Astrocyte (in vitro differentiated cells and primary cell): ENCODE results near the gene FBXW7. TPM values are rescaled to one million over a fixed set of nuclear protein-coding genes. Genes with fewer than 3 reads are reported as not detected.
A peak's percentile ranks its signal among the peaks of the same experiment; 100 is the strongest.

Experiments
- DNase-seq: peaks from one replicate; pipeline ENCODE4 v3.0.0-alpha.2; 2010; ENCODE audit warnings: low read depth
- FAIRE-seq: peaks from 2 replicates; lab custom pipeline; 2011; peaks lifted over from hg19 to GRCh38; lab: Jason Lieb, UNC
- H2AFZ ChIP-seq: 2 replicates; pipeline ENCODE4 v1.6.0; 2012; ENCODE audit warnings: low read depth, low read length, inconsistent platforms
- H3K27ac ChIP-seq: 2 replicates; pipeline ENCODE4 v1.5.1; 2011; ENCODE audit warnings: low read depth, low read length, inconsistent platforms
- H3K27me3 ChIP-seq: 2 replicates; pipeline ENCODE4 v1.6.0; 2011; ENCODE audit warnings: low read length, inconsistent platforms; ENCODE audit not compliant: insufficient read depth
- H3K36me3 ChIP-seq: 2 replicates; pipeline ENCODE4 v1.5.1; 2011; ENCODE audit warnings: low read length, inconsistent platforms; ENCODE audit not compliant: insufficient read depth
- H3K4me1 ChIP-seq: 2 replicates; pipeline ENCODE4 v1.5.1; 2011; ENCODE audit warnings: low read length, inconsistent platforms; ENCODE audit not compliant: insufficient read depth
- H3K4me2 ChIP-seq: 2 replicates; pipeline ENCODE4 v1.6.0; 2012; ENCODE audit warnings: low read length, inconsistent platforms
- H3K4me3 ChIP-seq: 2 replicates; pipeline ENCODE4 v1.5.1; 2011; ENCODE audit warnings: low read depth, mild to moderate bottlenecking, low read length, inconsistent platforms; ENCODE audit not compliant: insufficient read depth
- H3K79me2 ChIP-seq: 2 replicates; pipeline ENCODE4 v1.6.0; 2012; ENCODE audit warnings: mild to moderate bottlenecking, low read length, inconsistent platforms; ENCODE audit not compliant: insufficient read depth
- H3K9ac ChIP-seq: 2 replicates; pipeline ENCODE4 v1.6.0; 2012; ENCODE audit warnings: mild to moderate bottlenecking, low read length, inconsistent platforms
- H3K9me3 ChIP-seq: 2 replicates; pipeline ENCODE4 v1.5.1; 2012; ENCODE audit warnings: low read depth, mild to moderate bottlenecking, low read length, inconsistent platforms; ENCODE audit not compliant: insufficient read depth
- H4K20me1 ChIP-seq: 2 replicates; pipeline ENCODE4 v1.6.0; 2012; ENCODE audit warnings: low read length, inconsistent platforms; ENCODE audit not compliant: insufficient read depth
- H3K27ac Mint-ChIP-seq: one replicate; pipeline ENCODE4 v1.8.0; 2021; ENCODE audit warnings: mild to moderate bottlenecking, mixed read lengths; ENCODE audit not compliant: unreplicated experiment
- H3K27me3 Mint-ChIP-seq: one replicate; pipeline ENCODE4 v1.8.0; 2021; ENCODE audit warnings: low read depth, mixed read lengths; ENCODE audit not compliant: unreplicated experiment
- H3K36me3 Mint-ChIP-seq: one replicate; pipeline ENCODE4 v1.8.0; 2021; ENCODE audit warnings: low read depth, mixed read lengths; ENCODE audit not compliant: unreplicated experiment
- H3K4me1 Mint-ChIP-seq: one replicate; pipeline ENCODE4 v1.8.0; 2021; ENCODE audit warnings: low read depth, mixed read lengths; ENCODE audit not compliant: unreplicated experiment
- H3K4me3 Mint-ChIP-seq: one replicate; pipeline ENCODE4 v1.8.0; 2021; ENCODE audit warnings: mild to moderate bottlenecking, moderate library complexity, mixed read lengths; ENCODE audit not compliant: unreplicated experiment
- H3K9me3 Mint-ChIP-seq: one replicate; pipeline ENCODE4 v1.8.0; 2021; ENCODE audit warnings: mild to moderate bottlenecking, mixed read lengths; ENCODE audit not compliant: unreplicated experiment
- EZH2 ChIP-seq: IDR thresholded peaks from 2 replicates; pipeline ENCODE4 v1.6.1; 2012; ENCODE audit warnings: mild to moderate bottlenecking, low read length, inconsistent platforms; ENCODE audit not compliant: insufficient read depth
- total RNA-seq: library from RNA; stranded (reverse); gene quantifications from 2 replicates; pipeline ENCODE4 v1.2.1, GENCODE V29; 2021
- TF ChIP-seq, protein P1 (sequence below): IDR thresholded peaks from 2 replicates; pipeline ENCODE4 v1.5.1; 2011; ENCODE audit warnings: low read depth, mild to moderate bottlenecking, inconsistent platforms, low read length, moderate library complexity; ENCODE audit not compliant: insufficient read depth

Gene FBXW7
- total RNA-seq, 1 donor from 2014 or later: 34.7 TPM

DNA sequence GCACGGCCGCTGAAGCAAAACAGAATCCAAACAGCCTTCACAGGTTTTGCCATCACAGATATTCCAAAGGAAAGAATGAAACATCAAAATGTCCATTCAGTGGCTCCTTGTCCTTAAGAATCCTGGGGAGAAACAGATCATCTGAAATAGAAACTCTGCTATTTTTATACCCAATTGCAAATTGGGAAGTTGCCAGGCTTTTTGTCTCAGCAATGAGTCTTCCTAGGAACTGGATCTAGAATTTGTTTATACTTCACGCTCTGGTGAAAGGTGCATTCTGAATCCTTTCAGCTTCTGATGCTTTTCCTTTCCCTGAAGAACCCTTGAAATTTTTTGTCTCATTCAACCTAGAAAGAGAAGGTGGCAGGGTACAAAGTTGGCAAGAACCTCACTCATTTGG is 218.9 kb downstream of the FBXW7 start:
- Mint-ChIP-seq H3K27me3 (peaks cover 3% of the 10 kb centered on the region), H3K36me3 (peaks cover 2% of the 10 kb centered on the region), H3K9me3 (no peaks in the 10 kb centered on the region), H3K4me1 (peaks cover 3% of the 10 kb centered on the region), H3K27ac (no peak overlapping the region), H3K4me3 (no peak overlapping the region)
- TF ChIP-seq EZH2: no peak
- TF ChIP-seq, protein P1, sequence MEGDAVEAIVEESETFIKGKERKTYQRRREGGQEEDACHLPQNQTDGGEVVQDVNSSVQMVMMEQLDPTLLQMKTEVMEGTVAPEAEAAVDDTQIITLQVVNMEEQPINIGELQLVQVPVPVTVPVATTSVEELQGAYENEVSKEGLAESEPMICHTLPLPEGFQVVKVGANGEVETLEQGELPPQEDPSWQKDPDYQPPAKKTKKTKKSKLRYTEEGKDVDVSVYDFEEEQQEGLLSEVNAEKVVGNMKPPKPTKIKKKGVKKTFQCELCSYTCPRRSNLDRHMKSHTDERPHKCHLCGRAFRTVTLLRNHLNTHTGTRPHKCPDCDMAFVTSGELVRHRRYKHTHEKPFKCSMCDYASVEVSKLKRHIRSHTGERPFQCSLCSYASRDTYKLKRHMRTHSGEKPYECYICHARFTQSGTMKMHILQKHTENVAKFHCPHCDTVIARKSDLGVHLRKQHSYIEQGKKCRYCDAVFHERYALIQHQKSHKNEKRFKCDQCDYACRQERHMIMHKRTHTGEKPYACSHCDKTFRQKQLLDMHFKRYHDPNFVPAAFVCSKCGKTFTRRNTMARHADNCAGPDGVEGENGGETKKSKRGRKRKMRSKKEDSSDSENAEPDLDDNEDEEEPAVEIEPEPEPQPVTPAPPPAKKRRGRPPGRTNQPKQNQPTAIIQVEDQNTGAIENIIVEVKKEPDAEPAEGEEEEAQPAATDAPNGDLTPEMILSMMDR: no peak
- Histone ChIP-seq H3K79me2 (no peaks in the 10 kb centered on the region), H4K20me1 (no peaks in the 10 kb centered on the region), H3K4me2 (no peak overlapping the region), H2AFZ (no peak overlapping the region), H3K27ac (no peak overlapping the region), H3K9me3 (no peaks in the 10 kb centered on the region), H3K36me3 (no peaks in the 10 kb centered on the region), H3K4me1 (peaks cover 4% of the 10 kb centered on the region), H3K9ac (no peak overlapping the region), H3K4me3 (no peak overlapping the region), H3K27me3 (no peaks in the 10 kb centered on the region)
- DNase-seq (peak; percentile 23), FAIRE-seq (no peak)

DNA sequence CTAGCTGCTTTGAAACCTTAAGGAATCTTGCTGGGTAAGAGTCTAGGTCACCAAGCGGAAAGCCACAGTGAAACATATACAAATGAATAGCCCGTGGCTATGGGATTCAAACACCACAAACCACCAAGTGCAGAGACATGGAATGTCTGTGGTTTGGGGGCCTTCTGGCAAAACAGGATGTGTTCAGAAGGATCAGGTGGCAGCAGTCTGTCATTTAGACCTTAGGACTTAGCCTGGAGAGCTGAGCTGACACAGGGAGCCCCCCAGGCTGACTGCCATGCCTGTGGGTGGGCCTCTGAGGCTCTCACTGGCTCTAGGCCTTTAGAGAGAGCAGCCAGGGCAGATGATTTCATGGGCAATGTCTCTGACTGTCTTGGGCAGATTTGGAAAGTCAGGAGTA is 225.6 kb downstream of the FBXW7 start:
- Histone ChIP-seq H3K9ac (no peak overlapping the region), H3K4me1 (peaks cover 11% of the 10 kb centered on the region), H4K20me1 (no peaks in the 10 kb centered on the region), H3K9me3 (no peaks in the 10 kb centered on the region), H3K27me3 (peaks cover 26% of the 10 kb centered on the region), H3K4me3 (no peak overlapping the region), H3K4me2 (peak overlapping the region; percentile 56), H3K27ac (no peak overlapping the region), H2AFZ (no peak overlapping the region), H3K36me3 (no peaks in the 10 kb centered on the region), H3K79me2 (no peaks in the 10 kb centered on the region)
- peak; percentile 89 for DNase-seq
- Mint-ChIP-seq H3K27me3 (peaks cover 20% of the 10 kb centered on the region), H3K9me3 (no peaks in the 10 kb centered on the region), H3K4me3 (no peak overlapping the region), H3K36me3 (peaks cover 2% of the 10 kb centered on the region), H3K27ac (peak overlapping the region; percentile 74), H3K4me1 (peaks cover 22% of the 10 kb centered on the region)
- FAIRE-seq: no peak
- TF ChIP-seq, protein P1: no peak
- TF ChIP-seq EZH2: no peak

DNA sequence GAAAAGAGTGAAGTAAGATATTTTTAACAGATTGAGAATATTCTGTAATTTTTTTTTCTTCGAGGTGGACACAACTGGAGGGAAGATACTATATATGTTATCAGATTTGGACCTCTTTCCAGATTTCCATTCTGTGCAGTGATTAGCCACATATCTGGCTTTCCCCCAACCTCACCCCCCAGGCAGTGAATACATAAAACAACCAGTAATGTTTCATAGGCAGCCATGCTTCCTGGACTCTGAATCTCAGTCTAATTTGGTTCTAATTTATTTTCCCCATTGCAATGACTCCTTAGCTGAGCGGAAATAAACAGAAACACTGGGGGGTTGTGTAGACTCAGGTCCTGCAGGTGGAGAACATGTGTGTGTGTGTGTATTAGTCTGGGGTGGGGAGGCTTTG is 226.5 kb downstream of the FBXW7 start:
- Histone ChIP-seq H3K9me3 (no peaks in the 10 kb centered on the region), H4K20me1 (no peaks in the 10 kb centered on the region), H3K4me1 (peaks cover 11% of the 10 kb centered on the region), H3K4me2 (peak overlapping the region; percentile 56), H3K9ac (no peak overlapping the region), H3K27me3 (peaks cover 26% of the 10 kb centered on the region), H2AFZ (no peak overlapping the region), H3K36me3 (no peaks in the 10 kb centered on the region), H3K4me3 (no peak overlapping the region), H3K27ac (no peak overlapping the region), H3K79me2 (no peaks in the 10 kb centered on the region)
- TF ChIP-seq, protein P1: no peak
- TF ChIP-seq EZH2: no peak
- DNase-seq (no peak), FAIRE-seq (no peak)
- peaks cover 22% of the 10 kb centered on the region for H3K4me1 Mint-ChIP-seq
- H3K27me3 Mint-ChIP-seq: peaks cover 20% of the 10 kb centered on the region
- peaks cover 2% of the 10 kb centered on the region for H3K36me3 Mint-ChIP-seq
- peak overlapping the region; percentile 74 for H3K27ac Mint-ChIP-seq
- no peaks in the 10 kb centered on the region for H3K9me3 Mint-ChIP-seq
- peak overlapping the region; percentile 25 for H3K4me3 Mint-ChIP-seq
